SK-N-SH treated with all-trans-retinoic acid at 6 μM for 48 hours (cell line): Measurements from ENCODE around the gene FAM111B.

Source experiments
- ESRRG ChIP-seq: fragments of 250-450 bp; sonication (Bioruptor Pico); IDR thresholded peaks from 2 replicates; pipeline ENCODE4 v1.6.1; 2021; ENCODE audit warnings: mild to moderate bottlenecking
- RARB ChIP-seq: fragments of 250-450 bp; sonication (Bioruptor Pico); IDR thresholded peaks from 2 replicates; pipeline ENCODE4 v1.8.0; 2021; ENCODE audit warnings: mild to moderate bottlenecking, moderate library complexity
- ZNF70 ChIP-seq: fragments of 450-650 bp; formaldehyde crosslinking; IDR thresholded peaks from 2 replicates; pipeline ENCODE4 v1.5.0; 2020; ENCODE audit warnings: mild to moderate bottlenecking, moderate library complexity
- ZNF8 ChIP-seq: fragments of 450-650 bp; formaldehyde crosslinking; IDR thresholded peaks from 2 replicates; pipeline ENCODE4 v1.5.0; 2020; ENCODE audit warnings: mild to moderate bottlenecking, moderate library complexity
- TF ChIP-seq, protein P1 (sequence below): fragments of 250-450 bp; sonication (Bioruptor Pico); IDR thresholded peaks from 2 replicates; pipeline ENCODE4 v1.8.0; 2020; ENCODE audit warnings: mild to moderate bottlenecking, moderate library complexity, borderline replicate concordance
- TF ChIP-seq, protein P2 (sequence below): fragments of 250-450 bp; sonication (Bioruptor Pico); IDR thresholded peaks from 2 replicates; pipeline ENCODE4 v1.5.1; 2021; ENCODE audit warnings: mild to moderate bottlenecking, moderate library complexity

DNA sequence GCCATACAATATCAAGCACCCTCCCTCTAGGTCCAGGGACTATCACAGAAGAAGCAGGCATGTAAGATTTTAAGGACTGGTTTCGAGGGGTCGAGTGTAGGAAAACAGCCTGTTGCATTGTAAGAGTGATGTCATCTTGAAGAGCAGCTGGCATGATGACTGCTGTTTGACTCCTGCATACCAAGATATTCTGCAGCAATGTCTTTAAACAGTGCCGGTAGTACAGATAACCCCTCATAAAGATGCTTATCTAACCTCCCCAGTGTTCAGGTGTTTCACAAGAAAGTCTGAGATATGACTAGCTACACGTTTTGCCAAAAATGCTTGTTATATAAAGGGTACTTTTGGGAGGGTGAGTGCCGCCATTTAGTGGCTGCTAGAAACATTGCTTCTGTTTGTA is 47.6 kb downstream of the FAM111B start:
- TF ChIP-seq, protein P1, sequence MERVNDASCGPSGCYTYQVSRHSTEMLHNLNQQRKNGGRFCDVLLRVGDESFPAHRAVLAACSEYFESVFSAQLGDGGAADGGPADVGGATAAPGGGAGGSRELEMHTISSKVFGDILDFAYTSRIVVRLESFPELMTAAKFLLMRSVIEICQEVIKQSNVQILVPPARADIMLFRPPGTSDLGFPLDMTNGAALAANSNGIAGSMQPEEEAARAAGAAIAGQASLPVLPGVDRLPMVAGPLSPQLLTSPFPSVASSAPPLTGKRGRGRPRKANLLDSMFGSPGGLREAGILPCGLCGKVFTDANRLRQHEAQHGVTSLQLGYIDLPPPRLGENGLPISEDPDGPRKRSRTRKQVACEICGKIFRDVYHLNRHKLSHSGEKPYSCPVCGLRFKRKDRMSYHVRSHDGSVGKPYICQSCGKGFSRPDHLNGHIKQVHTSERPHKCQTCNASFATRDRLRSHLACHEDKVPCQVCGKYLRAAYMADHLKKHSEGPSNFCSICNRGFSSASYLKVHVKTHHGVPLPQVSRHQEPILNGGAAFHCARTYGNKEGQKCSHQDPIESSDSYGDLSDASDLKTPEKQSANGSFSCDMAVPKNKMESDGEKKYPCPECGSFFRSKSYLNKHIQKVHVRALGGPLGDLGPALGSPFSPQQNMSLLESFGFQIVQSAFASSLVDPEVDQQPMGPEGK (CRISPR knock-in tag): no peak
- TF ChIP-seq ZNF70 (CRISPR knock-in tag) (no peak), ZNF8 (CRISPR knock-in tag) (no peak), RARB (CRISPR knock-in tag) (no peak), ESRRG (CRISPR knock-in tag) (no peak)
- TF ChIP-seq, protein P2, sequence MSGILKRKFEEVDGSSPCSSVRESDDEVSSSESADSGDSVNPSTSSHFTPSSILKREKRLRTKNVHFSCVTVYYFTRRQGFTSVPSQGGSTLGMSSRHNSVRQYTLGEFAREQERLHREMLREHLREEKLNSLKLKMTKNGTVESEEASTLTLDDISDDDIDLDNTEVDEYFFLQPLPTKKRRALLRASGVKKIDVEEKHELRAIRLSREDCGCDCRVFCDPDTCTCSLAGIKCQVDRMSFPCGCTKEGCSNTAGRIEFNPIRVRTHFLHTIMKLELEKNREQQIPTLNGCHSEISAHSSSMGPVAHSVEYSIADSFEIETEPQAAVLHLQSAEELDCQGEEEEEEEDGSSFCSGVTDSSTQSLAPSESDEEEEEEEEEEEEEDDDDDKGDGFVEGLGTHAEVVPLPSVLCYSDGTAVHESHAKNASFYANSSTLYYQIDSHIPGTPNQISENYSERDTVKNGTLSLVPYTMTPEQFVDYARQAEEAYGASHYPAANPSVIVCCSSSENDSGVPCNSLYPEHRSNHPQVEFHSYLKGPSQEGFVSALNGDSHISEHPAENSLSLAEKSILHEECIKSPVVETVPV: no peak
